ENCODE measurements around the gene HNRNPUL2. TPM values are rescaled to one million over a fixed set of nuclear protein-coding genes. Genes with fewer than 3 reads are reported as not detected.

The HNRNPUL2 gene
- total RNA-seq (53.4 and 56.2 TPM in 2 replicates), polyA plus RNA-seq (14.1 and 18.3 TPM in 2 replicates), polyA minus RNA-seq (21.9 and 22.6 TPM in 2 replicates), Bru-seq, nascent RNA (percentile 92 among the genes with signal in this experiment), BruChase-seq, experiment 1, labeled RNA remaining after a 6-hour chase (percentile 99 among the genes with signal in this experiment), BruChase-seq, experiment 2, labeled RNA remaining after a 2-hour chase (percentile 98 among the genes with signal in this experiment)
- 24.6 and 26.0 TPM in 2 replicates for polyA plus RNA-seq (2011; cell fraction: cytosol; rRNA removed)
- polyA plus RNA-seq (2011; cell fraction: nucleus; rRNA removed), result 20.9 and 29.8 TPM in 2 replicates
- 51.5 and 55.8 TPM in 2 replicates for polyA plus RNA-seq (2012)
- polyA minus RNA-seq (2011; cell fraction: cytosol; rRNA and poly(A)+ RNA removed), result 13.9 TPM
- polyA minus RNA-seq (2011; cell fraction: nucleus; rRNA and poly(A)+ RNA removed), result 21.5 and 29.4 TPM in 2 replicates
- long read RNA-seq, partial matches to known transcripts, result 0 of 32 reads
- long read RNA-seq, other reads (novel, unspliced or antisense), result 32 of 32 reads

DNA sequence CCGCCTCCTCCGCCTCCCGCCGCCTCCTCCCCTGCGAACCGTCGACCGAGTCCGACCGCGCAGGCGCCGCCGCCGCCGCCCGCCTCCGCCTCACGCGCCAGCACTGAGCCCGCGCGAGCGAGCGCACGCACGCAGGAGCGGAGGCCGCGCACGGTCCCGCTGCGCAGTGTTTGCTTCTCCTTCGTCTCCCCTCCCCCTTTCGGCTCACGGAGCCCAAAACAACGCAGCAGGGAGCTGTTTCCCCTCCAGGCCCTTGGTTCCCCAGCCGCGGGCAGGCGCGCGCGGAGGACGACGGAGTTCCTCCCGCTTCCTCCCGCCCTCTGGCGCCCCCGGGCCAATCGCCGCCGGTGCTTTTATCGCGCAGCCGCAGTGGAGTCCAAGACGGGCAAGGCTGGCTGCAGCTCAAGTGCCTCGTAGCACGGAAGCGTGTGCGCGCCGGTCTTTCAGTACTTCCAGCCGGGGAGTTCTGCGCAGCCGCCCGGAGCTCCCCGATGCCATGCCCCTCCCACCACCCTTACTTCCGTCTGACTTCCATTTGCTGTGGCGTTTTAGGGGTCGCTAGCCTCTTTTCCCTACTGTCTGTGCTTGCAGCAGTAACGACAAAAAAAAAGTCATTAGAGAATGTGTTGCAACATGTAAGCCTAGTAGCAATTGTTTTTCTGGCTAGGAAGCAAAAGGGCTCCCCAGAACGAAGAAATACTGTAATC is at the start of gene HNRNPUL2:
HNRNPUL2 (minus strand) TSS at position 293 of the 707 bp plus-strand sequence. CDS start 301 bp downstream, outside the sequence.
- BruUV-seq (replicated peaks), result no TSS peak
- Histone ChIP-seq H3K9me3 (replicated peaks; ENCODE audit: control insufficient read depth, insufficient read depth, low read length) (no peaks in the 10 kb centered on the region), H3K27ac (ENCODE audit: insufficient read depth, low read depth, low read length) (peak within 1 kb of the TSS; percentile 67), H3K27me3 (ENCODE audit: control insufficient read depth in 2 of 2, insufficient read depth in 2 of 2, low read length in 2 of 2) (no peaks in the 10 kb centered on the region), H3K9me1 (replicated peaks; ENCODE audit: control insufficient read depth, extremely low read depth, insufficient read depth, low read length) (no peaks in the 10 kb centered on the region), H4K20me1 (replicated peaks; ENCODE audit: control insufficient read depth, extremely low read depth, insufficient read depth, low read length) (no peaks in the 10 kb centered on the region), H3K36me3 (ENCODE audit: control insufficient read depth in 2 of 2, extremely low read depth in 1 of 2, insufficient read depth in 2 of 2, low read length in 2 of 2) (peaks cover 5 to 16% of the 10 kb centered on the region in 2 experiments), H2AFZ (ENCODE audit: low read depth, low read length) (peak within 1 kb of the TSS; percentile 86), H3K79me2 (ENCODE audit: control insufficient read depth, insufficient read depth, low read length) (peaks cover 72% of the 10 kb centered on the region), H3K4me3 (replicated peaks in 1 of 3; ENCODE audit: insufficient read depth in 1 of 3, low read depth in 1 of 3, low read length in 3 of 3) (peak within 1 kb of the TSS; percentile 71 to 99 (median 94)), H3K4me1 (ENCODE audit: control insufficient read depth, extremely low read depth, insufficient read depth, low read length) (peaks cover 15% of the 10 kb centered on the region), H3K4me2 (ENCODE audit: insufficient read depth, low read length) (peak within 1 kb of the TSS; percentile 93), H3K9ac (replicated peaks; ENCODE audit: extremely low read depth, insufficient read depth, low read length) (peak within 1 kb of the TSS; percentile 82)
- TF ChIP-seq MYC (IDR thresholded peaks at IDR 0.05; ENCODE audit: low read depth, low read length), result no peak
- no peak for TF ChIP-seq GATA2 (IDR thresholded peaks at IDR 0.05; ENCODE audit: insufficient read depth, insufficient read length, low read depth, low read length)
- peak; percentile 92 for TF ChIP-seq POLR2AphosphoS5 (IDR thresholded peaks at IDR 0.05; ENCODE audit: insufficient read depth, low read depth, low read length)
- TF ChIP-seq POLR2A (IDR thresholded peaks at IDR 0.05; ENCODE audit: low read depth, low read length), result peak; percentile 92
- TF ChIP-seq, protein P1, sequence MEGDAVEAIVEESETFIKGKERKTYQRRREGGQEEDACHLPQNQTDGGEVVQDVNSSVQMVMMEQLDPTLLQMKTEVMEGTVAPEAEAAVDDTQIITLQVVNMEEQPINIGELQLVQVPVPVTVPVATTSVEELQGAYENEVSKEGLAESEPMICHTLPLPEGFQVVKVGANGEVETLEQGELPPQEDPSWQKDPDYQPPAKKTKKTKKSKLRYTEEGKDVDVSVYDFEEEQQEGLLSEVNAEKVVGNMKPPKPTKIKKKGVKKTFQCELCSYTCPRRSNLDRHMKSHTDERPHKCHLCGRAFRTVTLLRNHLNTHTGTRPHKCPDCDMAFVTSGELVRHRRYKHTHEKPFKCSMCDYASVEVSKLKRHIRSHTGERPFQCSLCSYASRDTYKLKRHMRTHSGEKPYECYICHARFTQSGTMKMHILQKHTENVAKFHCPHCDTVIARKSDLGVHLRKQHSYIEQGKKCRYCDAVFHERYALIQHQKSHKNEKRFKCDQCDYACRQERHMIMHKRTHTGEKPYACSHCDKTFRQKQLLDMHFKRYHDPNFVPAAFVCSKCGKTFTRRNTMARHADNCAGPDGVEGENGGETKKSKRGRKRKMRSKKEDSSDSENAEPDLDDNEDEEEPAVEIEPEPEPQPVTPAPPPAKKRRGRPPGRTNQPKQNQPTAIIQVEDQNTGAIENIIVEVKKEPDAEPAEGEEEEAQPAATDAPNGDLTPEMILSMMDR (IDR thresholded peaks at IDR 0.05; ENCODE audit: extremely low read depth in 1 of 2, insufficient read depth in 1 of 2, low read depth in 1 of 2, low read length in 2 of 2), result no peak
- TF ChIP-seq, protein P2, sequence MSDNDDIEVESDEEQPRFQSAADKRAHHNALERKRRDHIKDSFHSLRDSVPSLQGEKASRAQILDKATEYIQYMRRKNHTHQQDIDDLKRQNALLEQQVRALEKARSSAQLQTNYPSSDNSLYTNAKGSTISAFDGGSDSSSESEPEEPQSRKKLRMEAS (IDR thresholded peaks at IDR 0.05; ENCODE audit: insufficient read depth, insufficient read length), result peak; percentile 17
- TF ChIP-seq EZH2 (IDR thresholded peaks at IDR 0.05; ENCODE audit: borderline replicate concordance, low read depth, low read length, severe bottlenecking), result no peak
- intact Hi-C loops (cut with micrococcal nuclease), result loop anchor here (1.0 to 5.0 kb wide), 7 partner anchors 18 to 155 kb away; partner anchors contain the start of genes GANAB, SLC3A2, TAF6L and TMEM223
- dilution Hi-C loops (cut with MboI; ENCODE audit: extremely low pct_ligation_motif_present, low sequenced_read_pairs), result no loop called here
- DNase-seq (ENCODE audit: low read depth, low spot score) (peak; percentile 99), FAIRE-seq (peak; percentile 95)
- POLR2A ChIA-PET, result interaction anchor here (0.7 to 3.2 kb wide), 13 partner anchors 9 to 154 kb away, joined by 3 to 25 read pairs (median 5); partner anchors contain the start of genes C11orf98, CSKMT, EEF1G and GANAB
- CTCF ChIA-PET, result interaction anchor here (0.6 to 4.5 kb wide), 10 partner anchors 13 to 303 kb away, joined by 3 to 39 read pairs (median 4); partner anchors contain the start of genes SLC3A2, TAF6L, TMEM179B and ZBTB3
